ENCODE results near the gene AP2M1. TPM values are rescaled to one million over a fixed set of nuclear protein-coding genes. Genes with fewer than 3 reads are reported as not detected.

AP2M1 gene
- total and polyA plus RNA-seq, 2 of the 13 experiments (the other 11 are each of a cell fraction or from before 2014, with no cell fraction given), result 126 to 146 TPM

DNA sequence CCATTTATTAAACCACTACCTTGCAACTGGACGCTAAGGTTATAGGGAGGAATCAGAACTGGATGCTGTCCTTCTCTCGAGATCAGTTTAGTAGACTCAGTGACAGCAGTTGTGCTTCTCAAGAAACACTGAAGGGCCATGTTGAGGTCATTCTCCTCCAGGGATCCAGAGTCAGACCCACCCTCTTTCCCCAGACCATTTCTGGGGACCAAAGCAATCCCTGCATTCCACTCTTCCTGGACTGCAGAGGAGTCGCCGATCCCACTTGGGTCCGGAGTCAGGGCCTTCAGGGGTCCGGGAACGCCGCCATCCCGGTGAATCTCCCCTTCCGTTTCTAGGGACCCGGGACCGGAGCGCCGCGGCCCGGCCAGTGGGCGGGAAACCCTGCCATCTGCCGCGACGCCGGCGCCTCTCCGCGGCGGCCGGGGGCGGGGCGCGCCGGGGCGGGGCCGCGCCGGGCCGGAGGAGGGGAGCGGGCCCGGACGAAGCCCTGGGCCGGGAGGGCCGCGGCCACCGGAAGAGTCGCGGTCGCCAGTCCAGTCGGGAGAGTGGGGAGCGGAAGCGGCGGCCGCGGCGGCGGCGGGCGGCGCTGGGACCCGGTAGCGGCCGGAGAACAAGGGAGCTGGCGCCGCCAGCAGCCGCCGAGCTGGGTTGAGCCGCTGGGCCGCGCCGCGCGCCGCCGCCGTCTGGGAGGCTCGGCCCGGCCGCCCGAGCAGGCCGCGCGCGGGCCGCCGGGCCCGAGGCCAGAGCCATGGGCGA, 19.6 kb upstream of the AP2M1 start, which contains the start of gene DVL3 (continued):
- TF ChIP-seq, protein P1, sequence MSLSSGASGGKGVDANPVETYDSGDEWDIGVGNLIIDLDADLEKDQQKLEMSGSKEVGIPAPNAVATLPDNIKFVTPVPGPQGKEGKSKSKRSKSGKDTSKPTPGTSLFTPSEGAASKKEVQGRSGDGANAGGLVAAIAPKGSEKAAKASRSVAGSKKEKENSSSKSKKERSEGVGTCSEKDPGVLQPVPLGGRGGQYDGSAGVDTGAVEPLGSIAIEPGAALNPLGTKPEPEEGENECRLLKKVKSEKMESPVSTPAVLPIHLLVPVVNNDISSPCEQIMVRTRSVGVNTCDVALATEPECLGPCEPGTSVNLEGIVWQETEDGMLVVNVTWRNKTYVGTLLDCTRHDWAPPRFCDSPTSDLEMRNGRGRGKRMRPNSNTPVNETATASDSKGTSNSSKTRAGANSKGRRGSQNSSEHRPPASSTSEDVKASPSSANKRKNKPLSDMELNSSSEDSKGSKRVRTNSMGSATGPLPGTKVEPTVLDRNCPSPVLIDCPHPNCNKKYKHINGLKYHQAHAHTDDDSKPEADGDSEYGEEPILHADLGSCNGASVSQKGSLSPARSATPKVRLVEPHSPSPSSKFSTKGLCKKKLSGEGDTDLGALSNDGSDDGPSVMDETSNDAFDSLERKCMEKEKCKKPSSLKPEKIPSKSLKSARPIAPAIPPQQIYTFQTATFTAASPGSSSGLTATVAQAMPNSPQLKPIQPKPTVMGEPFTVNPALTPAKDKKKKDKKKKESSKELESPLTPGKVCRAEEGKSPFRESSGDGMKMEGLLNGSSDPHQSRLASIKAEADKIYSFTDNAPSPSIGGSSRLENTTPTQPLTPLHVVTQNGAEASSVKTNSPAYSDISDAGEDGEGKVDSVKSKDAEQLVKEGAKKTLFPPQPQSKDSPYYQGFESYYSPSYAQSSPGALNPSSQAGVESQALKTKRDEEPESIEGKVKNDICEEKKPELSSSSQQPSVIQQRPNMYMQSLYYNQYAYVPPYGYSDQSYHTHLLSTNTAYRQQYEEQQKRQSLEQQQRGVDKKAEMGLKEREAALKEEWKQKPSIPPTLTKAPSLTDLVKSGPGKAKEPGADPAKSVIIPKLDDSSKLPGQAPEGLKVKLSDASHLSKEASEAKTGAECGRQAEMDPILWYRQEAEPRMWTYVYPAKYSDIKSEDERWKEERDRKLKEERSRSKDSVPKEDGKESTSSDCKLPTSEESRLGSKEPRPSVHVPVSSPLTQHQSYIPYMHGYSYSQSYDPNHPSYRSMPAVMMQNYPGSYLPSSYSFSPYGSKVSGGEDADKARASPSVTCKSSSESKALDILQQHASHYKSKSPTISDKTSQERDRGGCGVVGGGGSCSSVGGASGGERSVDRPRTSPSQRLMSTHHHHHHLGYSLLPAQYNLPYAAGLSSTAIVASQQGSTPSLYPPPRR (CRISPR knock-in tag; IDR thresholded peaks at IDR 0.05; ENCODE audit: borderline replicate concordance), result no peak
- TF ChIP-seq, protein P2, sequence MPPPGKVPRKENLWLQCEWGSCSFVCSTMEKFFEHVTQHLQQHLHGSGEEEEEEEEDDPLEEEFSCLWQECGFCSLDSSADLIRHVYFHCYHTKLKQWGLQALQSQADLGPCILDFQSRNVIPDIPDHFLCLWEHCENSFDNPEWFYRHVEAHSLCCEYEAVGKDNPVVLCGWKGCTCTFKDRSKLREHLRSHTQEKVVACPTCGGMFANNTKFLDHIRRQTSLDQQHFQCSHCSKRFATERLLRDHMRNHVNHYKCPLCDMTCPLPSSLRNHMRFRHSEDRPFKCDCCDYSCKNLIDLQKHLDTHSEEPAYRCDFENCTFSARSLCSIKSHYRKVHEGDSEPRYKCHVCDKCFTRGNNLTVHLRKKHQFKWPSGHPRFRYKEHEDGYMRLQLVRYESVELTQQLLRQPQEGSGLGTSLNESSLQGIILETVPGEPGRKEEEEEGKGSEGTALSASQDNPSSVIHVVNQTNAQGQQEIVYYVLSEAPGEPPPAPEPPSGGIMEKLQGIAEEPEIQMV (CRISPR knock-in tag; IDR thresholded peaks at IDR 0.05; ENCODE audit: low read depth), result no peak
- TF ChIP-seq, protein P3, sequence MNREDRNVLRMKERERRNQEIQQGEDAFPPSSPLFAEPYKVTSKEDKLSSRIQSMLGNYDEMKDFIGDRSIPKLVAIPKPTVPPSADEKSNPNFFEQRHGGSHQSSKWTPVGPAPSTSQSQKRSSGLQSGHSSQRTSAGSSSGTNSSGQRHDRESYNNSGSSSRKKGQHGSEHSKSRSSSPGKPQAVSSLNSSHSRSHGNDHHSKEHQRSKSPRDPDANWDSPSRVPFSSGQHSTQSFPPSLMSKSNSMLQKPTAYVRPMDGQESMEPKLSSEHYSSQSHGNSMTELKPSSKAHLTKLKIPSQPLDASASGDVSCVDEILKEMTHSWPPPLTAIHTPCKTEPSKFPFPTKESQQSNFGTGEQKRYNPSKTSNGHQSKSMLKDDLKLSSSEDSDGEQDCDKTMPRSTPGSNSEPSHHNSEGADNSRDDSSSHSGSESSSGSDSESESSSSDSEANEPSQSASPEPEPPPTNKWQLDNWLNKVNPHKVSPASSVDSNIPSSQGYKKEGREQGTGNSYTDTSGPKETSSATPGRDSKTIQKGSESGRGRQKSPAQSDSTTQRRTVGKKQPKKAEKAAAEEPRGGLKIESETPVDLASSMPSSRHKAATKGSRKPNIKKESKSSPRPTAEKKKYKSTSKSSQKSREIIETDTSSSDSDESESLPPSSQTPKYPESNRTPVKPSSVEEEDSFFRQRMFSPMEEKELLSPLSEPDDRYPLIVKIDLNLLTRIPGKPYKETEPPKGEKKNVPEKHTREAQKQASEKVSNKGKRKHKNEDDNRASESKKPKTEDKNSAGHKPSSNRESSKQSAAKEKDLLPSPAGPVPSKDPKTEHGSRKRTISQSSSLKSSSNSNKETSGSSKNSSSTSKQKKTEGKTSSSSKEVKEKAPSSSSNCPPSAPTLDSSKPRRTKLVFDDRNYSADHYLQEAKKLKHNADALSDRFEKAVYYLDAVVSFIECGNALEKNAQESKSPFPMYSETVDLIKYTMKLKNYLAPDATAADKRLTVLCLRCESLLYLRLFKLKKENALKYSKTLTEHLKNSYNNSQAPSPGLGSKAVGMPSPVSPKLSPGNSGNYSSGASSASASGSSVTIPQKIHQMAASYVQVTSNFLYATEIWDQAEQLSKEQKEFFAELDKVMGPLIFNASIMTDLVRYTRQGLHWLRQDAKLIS (CRISPR knock-in tag; IDR thresholded peaks at IDR 0.05), result no peak
- TF ChIP-seq ZNF781 (CRISPR knock-in tag; IDR thresholded peaks at IDR 0.05; ENCODE audit: borderline replicate concordance, not compliant biosample characterization), result no peak
- TF ChIP-seq ZFY (CRISPR knock-in tag; IDR thresholded peaks at IDR 0.05), result peak; percentile 78
- TF ChIP-seq, protein P4, sequence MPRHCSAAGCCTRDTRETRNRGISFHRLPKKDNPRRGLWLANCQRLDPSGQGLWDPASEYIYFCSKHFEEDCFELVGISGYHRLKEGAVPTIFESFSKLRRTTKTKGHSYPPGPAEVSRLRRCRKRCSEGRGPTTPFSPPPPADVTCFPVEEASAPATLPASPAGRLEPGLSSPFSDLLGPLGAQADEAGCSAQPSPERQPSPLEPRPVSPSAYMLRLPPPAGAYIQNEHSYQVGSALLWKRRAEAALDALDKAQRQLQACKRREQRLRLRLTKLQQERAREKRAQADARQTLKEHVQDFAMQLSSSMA (CRISPR knock-in tag; IDR thresholded peaks at IDR 0.05), result no peak
- peak; percentile 64; the same call in 1 of the 2 replicates for TF ChIP-seq SP5 (CRISPR knock-in tag; IDR thresholded peaks at IDR 0.05; ENCODE audit: borderline replicate concordance, low read depth)
- TF ChIP-seq ZBTB7A (CRISPR knock-in tag; IDR thresholded peaks at IDR 0.05), result no peak
- TF ChIP-seq SP4 (CRISPR knock-in tag; IDR thresholded peaks at IDR 0.05), result peak; percentile 58
